KG1 (cell line): Measurements from ENCODE around the gene NOL3.
"Not testable (repeated sequence)": the region's sequence is repeated elsewhere in the genome, so short reads cannot be mapped to it uniquely, and the experiment has no call there.

Experiments
- DNase-seq: peaks from one replicate; lab custom pipeline; 2025; lab: John Stamatoyannopoulos, UW

The NOL3 gene

DNA sequence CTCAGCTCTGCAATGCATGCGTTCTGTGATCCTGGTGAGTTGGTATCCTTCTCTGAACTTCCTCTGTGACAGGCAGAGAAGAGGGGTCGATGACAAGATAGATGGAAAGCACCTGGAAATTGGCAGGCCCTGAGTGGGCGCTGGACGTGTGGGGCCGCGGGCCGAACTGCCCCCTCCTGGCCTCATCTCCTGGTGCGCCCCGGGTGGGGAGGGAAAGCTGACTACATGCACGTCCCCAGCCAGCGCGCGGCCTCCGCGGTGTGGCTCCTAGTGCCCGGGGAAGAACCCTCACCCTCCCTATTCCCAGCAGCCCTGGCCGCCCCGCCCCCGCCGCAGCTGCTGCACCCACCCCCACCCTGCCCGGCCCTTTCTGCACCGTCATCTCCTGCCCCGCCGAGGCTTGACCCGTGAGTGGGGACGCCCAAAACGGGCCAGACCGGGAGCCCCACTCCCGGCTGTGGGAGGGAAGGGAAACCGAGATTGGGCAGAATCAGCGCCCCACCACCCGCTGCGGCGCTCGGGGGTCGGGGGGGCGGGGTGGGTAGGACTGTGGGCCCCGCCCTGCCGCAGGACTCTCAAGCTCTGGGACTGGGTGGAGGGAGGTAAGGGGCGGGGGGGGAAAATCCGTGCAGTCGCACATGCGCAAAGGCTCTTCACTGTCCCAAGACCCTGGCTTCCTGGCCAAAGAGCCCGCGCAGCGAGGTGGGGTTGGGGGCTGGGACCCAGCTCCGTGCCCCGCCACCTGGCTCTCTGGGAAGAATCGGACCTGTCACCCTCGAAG is at the start of gene NOL3:
Gene NOL3, plus strand, starts transcription at position 371 of the 781 bp plus-strand sequence.
- DNase-seq, result no peak

DNA sequence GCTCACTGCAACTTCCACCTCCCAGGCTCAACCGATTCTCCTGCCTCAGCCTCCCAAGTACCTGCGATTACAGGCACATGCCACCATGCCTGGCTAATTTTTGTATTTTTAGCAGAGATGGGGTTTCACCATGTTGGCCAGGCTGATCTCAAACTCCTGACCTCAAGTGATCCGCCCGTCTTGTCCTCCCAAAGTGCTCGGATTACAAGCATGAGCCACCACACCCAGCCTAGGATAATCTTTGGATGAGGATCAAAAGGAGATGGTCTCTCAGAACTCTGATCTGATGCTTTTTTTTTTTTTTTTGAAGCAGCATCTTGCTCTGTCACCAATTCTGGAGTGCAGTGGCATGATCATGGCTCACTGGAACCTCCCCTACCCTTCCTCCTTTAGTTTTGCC is 47.5 kb upstream of the NOL3 start:
- DNase-seq, result not testable (repeated sequence)

DNA sequence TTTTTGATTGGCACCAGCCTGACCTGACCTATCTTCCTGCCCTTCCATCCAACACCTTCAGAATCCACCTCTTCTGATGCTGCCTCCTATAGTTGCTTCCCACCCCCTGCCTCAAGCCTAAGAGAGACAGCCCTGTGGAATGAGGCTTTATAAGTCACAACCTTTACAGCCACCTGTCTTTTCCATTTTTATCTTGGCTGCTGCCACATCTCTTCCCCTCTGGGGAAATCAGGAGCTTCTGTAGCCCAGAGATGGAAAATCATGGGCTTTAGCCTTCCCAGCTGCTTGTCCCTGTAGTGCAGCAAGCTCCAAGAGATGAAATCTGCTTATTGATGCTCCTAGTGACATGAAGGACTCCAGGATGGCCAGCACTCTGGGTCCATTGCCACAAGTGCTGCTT is 41.9 kb upstream of the NOL3 start:
- DNase-seq, result no peak

DNA sequence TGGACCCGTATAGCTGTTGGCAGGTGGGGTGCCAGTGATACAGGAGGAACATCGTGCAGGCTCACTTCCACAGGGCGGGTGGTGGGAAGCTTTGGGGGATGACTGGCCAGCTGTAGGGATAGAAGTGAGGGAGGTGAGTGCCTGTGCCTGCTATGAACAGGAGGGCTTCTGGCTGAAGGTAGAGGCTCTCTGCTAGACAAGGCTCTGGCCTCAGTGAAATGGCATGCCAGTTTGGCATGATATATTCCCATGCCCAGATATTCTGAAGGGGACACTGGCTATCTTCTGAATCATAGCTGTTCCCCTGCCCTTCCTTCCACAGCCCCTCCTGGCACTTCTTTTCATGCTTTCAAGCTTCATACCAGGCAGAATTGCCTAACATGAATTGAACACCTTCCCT is 41.5 kb upstream of the NOL3 start:
- DNase-seq, result no peak

DNA sequence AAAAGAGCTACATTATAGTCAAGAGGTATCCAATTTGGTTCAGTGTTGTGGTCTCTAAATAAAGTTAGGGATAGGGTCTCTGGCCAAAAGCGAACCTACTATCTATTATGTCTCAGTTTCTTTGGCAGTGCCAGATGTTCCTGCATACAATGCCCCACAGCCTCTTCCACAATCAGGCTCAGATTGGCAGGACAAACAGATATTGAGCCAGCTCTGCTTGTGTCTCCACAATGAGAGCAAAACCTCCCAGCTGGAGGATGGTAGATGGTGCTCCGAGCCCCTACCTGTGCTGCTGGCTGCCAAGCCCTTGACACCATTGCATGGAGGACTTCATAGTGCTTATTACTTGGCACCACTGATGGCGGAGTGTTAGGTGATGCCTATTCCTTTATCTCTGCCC is 40.9 kb upstream of the NOL3 start:
- DNase-seq, result no peak

DNA sequence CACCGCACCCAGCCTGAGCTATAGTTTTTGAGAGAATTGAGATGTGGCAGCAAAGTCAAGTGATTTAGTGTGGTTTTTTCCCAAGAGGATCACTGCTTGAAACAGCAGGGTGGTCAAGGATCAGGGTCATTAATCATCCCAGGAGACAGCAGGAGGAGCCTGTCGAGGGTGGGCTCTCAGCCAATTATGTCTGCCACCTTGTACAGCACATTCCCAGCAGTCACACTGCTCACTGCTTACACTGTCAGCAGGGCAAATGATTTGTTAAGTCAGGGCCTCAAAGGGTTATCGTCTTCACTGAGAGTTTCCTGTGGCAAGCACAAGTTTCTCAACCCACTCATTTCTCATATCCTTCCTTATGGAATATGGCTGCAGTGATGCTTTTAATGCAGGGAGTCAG is 32.7 kb upstream of the NOL3 start:
- DNase-seq, result no peak

DNA sequence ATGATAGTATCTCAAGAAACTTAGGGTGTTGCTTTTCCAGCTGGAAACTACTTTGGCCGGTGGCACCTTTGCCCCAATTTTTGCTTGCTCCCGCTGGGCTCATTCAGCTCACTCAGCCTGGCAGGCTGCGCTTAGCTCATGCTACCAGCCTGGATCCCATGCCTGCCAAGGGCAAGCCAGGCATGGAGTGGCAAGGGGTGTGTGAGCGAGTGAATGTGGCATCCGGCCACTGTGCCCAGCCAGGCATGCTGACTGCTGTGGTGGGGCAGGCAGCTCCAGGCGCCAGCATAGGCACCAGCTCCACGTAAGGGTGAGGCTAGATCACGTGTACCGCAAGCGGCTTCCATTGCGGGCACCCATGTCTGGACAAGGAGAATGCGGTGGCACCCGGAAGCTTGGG is 28.9 kb upstream of the NOL3 start:
- DNase-seq, result no peak

DNA sequence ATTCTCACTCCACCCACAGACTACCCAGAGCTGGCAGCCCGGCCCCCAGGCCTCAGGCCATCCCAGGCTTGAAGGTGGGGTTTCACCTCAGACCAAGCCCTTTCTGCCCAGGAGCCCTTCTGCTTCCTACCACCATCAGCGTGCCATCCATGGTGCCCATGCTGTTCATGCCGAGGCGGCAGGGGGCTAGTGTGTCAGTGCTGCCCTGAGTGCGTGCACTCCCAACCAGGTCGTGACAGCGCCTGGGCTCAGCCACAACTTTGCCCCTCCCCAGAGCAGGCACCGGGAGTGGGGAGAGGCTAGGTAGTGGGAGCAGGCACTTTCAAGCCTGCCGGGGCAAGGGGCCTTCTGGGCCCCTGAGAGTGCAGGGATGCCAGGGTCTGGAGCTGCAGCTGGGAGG is 28.0 kb upstream of the NOL3 start:
- DNase-seq, result no peak

DNA sequence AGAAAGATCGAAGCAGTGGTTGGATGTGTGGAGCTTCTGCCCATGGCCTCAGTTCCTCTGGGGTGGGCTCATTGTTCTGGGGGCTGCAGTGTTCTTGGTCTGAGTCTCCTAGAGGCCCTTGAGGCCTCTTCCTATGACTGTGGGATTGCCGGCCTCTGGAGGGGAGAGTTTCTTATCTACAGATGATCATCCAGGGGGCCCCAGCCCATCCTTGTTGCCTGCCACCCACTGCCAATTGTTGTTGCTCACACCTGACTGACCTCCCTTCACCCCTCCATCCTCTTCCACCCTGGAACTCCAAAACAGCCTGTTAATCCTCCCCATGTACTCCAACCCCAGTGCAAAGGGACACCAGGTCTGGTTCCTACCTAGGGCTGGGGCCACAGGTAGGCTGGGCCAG is 25.4 kb upstream of the NOL3 start:
- no peak for DNase-seq

DNA sequence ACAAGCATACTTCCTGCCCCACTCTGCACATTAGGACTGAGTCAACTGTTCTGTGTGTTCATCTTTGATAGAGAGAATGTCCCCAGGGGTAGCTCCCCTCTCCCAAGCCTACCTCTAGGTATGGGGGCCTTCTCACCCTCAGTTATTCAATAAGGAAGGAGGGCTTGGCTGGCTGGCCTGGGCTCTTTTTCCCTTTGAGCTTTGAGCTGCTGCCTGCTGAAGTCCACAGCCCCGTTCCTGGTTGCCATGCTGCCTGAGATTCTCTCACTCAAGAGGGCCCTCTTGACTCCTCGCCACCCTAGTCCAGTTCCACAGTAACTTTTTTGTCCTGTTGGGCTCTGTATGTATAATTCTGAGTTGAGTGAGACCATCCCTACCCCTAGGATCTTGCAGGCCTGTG is 24.6 kb upstream of the NOL3 start:
- DNase-seq, result no peak

DNA sequence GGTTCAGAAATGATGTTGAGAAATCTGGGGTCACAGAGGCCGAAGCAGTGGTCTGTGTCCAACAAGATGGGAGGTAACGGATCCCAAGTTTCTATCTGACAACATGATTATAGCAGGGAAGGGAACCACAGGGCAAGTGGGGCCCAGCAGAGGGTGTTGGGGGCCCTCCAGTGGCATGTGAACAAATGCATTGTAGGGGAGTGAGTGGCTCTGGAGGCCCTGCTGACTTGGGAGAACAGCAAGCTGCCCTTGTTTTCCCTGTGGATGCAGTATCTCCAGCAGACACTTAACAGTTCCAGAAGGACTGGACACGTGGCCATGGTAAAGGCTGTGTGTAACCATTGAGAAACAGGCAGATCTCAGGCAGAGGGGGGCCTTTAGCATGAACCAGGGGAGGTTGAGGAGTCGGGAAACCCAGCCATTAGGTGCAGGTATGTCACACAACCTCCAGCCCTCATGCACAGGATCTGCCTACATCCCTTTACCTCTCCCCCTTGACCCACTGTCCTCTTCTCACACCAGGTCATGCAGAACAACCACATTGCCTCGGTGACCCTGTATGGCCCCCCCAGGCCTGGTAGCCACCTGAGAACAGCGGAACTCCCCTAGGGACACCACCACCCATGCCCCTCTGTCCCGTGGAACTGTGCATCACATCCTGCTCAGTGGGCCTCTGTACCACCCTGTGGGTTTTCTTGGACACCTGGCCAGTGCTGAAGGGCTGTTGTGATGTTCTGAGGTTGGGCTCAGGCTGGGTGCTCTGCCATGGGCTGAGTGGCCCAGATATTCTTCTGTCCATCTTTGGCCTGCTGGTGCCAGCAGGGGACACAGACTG is 23.6 kb upstream of the NOL3 start:
- no peak for DNase-seq

DNA sequence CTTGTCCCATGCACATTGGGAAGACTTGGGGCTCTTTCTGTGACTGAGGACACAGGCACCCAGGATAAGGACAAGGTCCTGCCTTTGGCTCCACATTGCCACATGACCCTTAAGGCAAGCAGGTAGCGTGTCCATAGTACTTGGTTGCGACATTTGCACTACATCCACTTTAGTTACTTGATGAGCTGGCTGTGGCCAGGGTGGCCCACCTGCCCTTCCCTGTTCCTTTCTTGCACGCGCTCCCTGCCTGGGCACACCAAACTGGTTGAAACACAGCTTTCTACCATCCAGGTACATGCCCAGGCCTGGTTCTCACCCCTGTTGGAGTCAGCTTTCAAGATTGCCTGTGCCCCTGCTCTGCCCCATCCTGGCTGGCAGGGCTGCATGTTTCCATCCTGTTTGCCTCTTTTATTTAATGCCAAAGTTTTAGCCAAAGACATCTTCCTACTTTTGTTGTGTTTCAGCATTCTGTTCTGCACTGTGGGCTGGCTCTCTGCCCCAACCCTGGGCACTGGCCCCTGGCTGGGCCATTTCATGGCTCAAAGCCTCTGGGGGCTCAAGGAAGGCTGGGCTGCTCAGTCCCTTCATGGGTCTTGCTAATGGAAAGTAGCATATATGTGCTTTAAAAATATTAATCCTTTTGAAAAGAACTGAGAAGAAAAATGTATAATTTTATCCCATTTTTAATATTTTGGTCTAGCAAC is 22.7 kb upstream of the NOL3 start:
- no peak for DNase-seq

DNA sequence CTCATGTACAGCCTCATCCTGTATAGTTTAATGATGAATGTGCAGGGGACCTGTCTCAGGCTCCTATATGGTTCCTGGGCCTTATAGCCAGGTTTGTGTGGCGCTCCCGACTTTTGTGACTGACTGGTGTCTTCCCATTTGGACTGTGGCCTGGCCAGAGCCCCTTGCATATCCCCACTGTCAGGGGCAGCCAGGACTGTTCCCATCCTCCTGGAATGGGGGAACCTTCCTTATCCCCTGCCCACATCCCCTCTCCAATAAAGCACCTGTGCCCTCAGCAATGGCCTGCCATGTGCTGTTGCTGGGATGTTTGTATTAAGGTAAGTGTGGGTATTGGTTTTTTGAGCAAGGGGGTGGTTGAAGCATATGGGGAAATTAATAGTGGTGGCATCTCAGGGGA is 22.1 kb upstream of the NOL3 start:
- no peak for DNase-seq

DNA sequence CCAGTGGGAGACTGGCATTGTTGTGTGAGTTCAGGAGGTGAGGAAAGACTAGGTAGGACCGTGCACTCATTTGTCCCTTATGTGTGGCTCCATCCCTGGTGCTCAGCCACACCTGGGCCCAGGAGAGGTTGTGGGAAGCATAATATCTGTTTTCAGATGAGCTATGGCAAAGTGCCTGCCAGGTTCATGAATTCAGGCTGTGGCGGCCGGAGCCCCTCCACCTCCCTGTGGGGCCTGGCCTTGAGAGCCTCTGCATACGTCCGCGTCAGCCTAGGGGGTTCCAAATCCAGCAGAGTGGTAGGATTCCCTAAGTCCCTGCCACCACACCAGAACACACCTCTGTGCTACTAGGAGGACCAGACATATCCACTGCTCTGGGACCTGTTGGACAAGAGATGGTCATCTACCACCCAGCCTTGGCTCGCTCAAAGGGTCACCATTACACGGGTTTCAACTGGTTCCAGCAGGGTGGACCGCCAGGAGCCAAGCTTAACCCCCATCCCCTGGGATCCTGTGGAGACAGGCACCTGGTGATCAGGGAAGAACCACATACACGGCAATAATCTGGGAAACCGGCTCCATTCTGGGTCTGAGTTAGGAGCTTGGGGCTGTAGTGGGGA is 21.6 kb upstream of the NOL3 start:
- DNase-seq, result no peak

DNA sequence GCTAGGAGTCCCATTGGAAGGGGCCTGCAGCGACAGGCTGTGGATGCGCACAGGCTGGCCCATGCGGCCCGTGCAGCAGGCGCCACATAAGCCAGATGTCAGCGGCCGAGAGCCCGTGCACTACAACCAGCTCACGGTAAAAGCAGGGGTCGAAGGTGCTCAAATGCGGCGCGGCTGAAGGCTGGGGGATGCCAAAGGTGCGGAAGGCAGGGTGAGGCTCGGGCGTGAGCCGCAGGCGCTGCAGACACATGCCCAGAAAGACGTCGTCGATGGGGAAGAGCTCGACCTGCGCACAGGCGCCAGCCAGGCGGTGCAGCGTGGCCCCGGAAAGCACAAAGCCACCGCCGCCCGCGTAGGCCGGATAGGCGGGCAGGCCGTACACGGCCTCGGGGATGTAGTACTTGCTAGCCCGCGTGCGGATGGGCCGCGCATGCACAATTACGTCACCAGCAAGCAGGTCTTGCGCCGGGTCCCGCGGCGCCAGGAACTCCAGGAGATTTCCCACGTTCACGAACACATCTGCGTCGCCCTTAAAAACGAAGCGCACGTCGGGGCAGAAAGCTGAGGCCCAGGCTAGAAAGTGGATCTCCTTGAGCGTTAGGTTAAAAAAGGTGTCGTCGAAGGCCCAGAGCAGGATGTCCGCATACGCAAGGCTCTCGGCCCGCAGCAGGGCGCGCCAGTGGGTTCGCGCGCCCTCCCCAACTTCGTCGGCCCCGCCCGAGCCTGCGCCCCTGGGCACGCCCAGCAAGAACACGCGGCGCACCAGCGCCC is 20.9 kb upstream of the NOL3 start:
- no peak for DNase-seq

DNA sequence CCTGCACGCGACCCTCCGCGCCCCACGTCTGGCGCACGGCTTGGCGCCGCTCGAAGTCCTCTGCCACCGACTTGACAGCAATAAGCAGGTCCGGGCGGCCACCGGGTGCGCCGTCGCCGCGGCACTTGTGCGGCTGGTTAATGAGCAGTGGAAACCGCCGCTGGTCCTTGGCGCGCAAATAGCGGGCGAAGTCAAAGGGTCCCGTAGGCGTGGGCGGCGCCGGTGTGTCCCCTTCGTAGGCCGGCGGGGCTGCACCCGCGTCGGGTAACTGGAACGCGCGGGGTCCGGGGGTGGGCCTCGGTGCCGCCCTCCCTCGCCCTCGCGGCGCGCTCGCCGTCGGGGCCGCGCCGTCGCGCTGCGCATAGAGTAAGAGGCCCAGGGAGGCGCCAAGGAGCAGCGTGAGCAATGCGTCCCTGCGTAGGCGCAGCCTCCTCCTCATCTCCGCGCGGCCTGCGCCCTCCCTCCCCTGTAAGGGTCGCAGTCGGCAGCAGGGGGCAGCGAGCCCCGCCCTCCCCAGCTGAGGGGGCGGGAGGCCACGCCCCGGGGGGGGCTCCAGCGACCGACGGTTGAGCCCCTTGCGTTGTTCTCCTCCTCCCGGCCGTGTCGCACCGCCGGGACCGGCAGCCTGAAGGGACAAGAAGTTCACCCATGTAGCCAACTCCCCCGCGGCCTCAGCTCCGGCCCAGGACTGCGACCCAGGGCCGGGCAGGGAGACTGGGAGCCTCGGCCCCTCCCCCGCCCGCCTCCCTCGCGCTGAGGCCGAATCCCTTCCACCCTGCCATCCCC is 20.1 kb upstream of the NOL3 start:
- no peak for DNase-seq

DNA sequence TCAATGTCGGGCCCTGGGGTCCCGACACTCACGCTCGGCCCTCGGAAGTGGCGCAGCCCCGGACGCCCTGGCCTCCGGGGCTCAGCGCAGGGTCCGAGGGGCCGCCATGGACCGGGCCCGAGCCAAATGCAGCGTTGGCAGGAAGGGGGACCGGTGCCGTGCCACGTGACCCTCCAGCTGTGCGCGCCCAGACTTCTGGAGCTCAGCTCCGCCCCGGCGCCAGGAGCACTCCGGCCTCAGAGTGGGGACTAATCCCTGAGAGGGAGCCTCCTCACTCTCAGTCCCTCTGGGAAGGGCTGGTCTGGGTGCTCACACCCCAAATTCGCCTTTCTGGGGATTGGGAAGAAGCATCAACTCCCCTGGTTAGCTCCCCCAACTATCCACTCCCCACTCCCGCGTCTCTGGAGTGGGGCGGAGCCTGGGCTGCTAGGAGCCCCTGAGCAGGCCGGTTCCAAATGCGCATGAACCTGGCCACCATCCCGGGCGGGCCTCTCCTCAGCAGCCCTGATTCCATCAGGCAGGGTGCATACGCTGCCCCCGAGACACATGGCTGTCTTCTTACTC is 19.4 kb upstream of the NOL3 start, which contains the start of gene B3GNT9:
Gene B3GNT9, minus strand, starts transcription at position 166 of the 564 bp plus-strand sequence. CDS start 513 bp downstream, outside the sequence.
- no peak for DNase-seq

DNA sequence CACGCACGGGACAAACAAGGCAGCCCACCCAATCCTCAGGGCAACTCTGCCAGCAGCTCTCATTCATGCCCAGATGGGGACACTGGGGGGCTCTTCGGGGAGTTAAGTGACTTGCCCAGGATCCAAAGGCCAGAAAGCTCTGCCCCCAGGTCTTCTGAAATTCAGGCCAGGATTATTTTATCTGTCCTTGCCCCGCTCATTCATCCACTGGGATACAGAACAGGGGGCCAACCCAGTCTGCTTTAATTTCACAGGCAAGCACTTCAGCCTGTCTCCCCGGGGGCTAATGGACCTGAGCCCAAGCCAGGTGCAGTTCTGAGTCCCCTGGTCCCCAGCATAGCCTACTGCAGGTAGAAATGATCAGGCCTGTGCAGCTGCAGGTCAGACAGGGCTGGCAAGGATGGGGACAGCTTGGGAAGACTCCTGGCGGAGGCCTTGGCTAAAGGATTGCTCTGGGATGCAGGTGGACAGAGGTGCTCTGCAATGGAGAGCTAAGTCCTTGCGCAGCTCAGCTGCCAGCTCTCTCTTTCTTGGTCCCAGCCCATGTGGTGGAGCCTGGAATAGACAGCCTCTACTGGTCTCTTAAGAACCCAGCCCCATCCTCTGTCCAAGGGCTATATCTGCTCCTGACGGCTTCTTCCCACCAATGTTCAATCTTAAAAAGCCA is 18.8 kb upstream of the NOL3 start:
- DNase-seq, result no peak

DNA sequence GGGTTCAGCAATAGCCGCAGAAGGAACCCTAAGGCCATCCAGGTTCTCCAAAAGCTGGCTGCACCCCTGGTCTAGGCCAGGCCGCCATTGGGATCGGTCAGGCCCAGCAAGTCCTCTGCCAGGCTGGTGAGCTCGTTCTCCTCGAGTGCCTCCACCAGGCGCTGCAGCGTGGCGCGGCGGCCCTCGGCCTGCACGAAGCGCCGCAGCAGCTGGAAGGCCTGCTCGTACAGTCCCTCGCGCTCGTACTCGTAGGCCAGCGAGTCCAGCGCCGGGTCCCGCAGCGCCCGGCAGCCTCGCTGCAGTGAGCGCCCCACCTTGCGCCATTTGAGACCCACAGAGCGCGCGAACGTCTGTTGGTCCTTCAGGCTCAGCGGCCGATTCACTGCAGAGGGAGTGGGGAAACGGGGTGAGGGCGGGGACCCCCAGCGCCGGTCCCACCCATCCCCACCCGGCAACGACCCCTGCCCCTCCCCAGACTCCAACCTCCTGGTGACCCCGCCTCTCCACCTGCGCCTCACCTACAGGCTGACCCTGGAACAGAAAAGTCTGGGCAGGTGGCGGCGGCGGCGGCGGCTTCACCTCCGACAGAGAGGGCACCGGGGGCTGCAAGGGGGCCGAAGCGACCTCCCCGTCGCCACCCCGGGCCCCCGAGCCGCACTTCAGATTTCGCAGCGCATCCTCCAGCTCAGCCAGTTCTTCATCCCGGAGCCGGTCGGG is 15.6 kb upstream of the NOL3 start:
- DNase-seq, result no peak
